Measurements from ENCODE around the gene TUNAR.

Gene TUNAR

DNA sequence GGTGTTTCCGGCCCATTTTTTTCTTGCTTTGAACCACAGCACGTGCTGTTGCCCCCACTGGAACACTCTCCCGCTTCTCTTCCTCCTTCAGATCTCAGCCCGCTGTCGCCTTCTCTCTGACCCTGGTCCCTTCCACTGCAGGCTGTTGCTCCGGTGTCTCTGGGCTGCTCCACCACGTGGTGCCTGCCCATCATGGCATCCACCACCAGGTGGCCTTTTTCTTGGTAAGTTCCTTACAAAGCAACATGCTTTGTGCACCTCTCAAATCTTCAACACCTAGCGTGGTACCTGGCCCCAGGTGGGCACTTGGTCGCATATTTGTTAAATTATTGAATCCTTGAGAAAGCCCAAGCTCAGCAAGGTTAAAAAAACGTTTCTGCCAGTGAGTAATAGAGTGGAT lies 19.1 kb downstream of the TUNAR start:
- no peak overlapping the region for H3K27ac ChIP-seq (ENCODE audit: low read length)
- no peaks in the 10 kb centered on the region for H3K27me3 ChIP-seq (ENCODE audit: control insufficient read depth, insufficient read depth, low read length)
- no peak overlapping the region for H3K4me3 ChIP-seq (ENCODE audit: low read length)
- no peaks in the 10 kb centered on the region for H3K36me3 ChIP-seq (ENCODE audit: control insufficient read depth, low read depth, low read length)
- H3K4me1 ChIP-seq (ENCODE audit: control insufficient read depth, low read depth, low read length) = peaks cover 25% of the 10 kb centered on the region
- no peaks in the 10 kb centered on the region for H3K9me3 ChIP-seq (ENCODE audit: control insufficient read depth, low read depth, low read length)
- H3K9ac ChIP-seq (ENCODE audit: low read length) = no peak overlapping the region

DNA sequence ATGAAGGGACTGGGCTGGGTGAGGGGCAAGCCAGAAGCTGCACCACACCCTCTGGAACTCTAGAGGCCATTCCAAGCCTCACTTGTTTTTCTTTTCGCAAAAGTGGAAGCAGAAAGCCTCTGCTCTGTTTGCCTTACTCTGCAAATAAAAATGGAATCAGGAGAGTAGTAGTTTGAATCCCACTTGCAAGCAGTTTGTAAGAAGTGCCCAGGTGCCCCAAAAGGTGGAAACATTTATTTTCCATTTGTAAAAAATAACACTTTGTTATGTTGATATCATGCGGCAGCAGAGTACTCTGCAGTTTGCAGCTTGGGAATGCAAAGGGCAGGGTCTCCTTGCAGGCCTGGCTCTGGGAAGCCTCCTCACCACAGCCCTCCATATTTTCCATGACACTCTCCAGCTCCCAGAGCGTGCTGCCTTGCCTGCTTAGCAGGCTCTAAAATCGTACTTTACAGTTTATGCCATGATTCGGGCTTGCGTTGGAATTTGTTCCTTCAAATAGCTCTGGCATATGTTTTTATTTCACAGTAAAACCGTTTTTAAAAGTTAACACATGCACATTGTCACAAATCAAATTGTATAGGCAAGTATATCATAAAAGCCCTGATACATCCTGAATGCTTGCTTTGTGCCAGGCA lies 20.0 kb downstream of the TUNAR start:
- Histone ChIP-seq H3K9me3 (ENCODE audit: control insufficient read depth, low read depth, low read length) (no peaks in the 10 kb centered on the region), H3K27ac (ENCODE audit: low read length) (no peak overlapping the region), H3K36me3 (ENCODE audit: control insufficient read depth, low read depth, low read length) (no peaks in the 10 kb centered on the region), H3K4me1 (ENCODE audit: control insufficient read depth, low read depth, low read length) (peaks cover 25% of the 10 kb centered on the region), H3K4me3 (ENCODE audit: low read length) (no peak overlapping the region), H3K27me3 (ENCODE audit: control insufficient read depth, insufficient read depth, low read length) (no peaks in the 10 kb centered on the region), H3K9ac (ENCODE audit: low read length) (no peak overlapping the region)

DNA sequence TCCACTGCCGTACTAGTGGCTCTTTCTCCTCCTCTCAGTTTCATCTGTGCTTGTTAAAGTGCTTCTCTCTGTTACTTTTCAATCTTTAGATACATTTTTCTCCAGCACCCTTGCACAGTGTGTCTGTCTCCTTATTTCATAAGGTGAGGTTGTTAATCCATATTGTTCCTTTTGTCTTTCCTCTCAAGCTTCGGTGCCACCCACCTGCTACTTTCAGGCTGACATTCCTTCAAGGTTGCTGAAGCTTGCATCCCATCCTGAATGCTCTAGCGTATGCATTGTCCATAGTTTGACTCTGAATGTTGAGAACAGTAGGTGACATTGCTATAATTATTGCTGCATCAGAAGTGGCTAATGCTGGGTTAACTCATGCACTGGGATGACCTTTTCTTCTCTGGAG lies 20.6 kb downstream of the TUNAR start:
- H3K9ac ChIP-seq (ENCODE audit: low read length) = no peak overlapping the region
- no peak overlapping the region for H3K4me3 ChIP-seq (ENCODE audit: low read length)
- peaks cover 25% of the 10 kb centered on the region for H3K4me1 ChIP-seq (ENCODE audit: control insufficient read depth, low read depth, low read length)
- H3K9me3 ChIP-seq (ENCODE audit: control insufficient read depth, low read depth, low read length) = no peaks in the 10 kb centered on the region
- H3K36me3 ChIP-seq (ENCODE audit: control insufficient read depth, low read depth, low read length) = no peaks in the 10 kb centered on the region
- H3K27ac ChIP-seq (ENCODE audit: low read length) = no peak overlapping the region
- no peaks in the 10 kb centered on the region for H3K27me3 ChIP-seq (ENCODE audit: control insufficient read depth, insufficient read depth, low read length)

DNA sequence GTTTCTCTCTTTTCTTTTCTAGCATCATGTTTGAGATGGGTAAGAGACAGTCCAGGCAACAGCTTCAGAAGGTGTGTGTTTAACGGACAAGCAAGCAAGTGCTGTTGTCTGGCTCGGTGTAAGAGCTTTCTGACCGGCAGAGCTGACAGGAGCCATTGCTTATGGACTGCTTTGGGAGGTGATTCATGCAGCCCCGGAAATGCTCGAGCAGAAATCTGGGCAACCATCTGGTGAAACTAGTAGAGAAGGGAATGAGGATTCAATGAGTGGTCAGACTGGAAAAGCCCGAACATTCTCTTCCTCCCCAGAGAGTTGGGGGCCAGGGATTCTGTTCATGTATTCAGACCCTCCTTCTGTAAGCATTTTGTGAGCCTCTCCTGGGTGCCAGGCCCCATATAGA lies 24.4 kb downstream of the TUNAR start:
- Histone ChIP-seq H3K4me1 (ENCODE audit: control insufficient read depth, low read depth, low read length) (peaks cover 20% of the 10 kb centered on the region), H3K27ac (ENCODE audit: low read length) (no peak overlapping the region), H3K27me3 (ENCODE audit: control insufficient read depth, insufficient read depth, low read length) (no peaks in the 10 kb centered on the region), H3K4me3 (ENCODE audit: low read length) (no peak overlapping the region), H3K36me3 (ENCODE audit: control insufficient read depth, low read depth, low read length) (no peaks in the 10 kb centered on the region), H3K9ac (ENCODE audit: low read length) (no peak overlapping the region), H3K9me3 (ENCODE audit: control insufficient read depth, low read depth, low read length) (no peaks in the 10 kb centered on the region)

DNA sequence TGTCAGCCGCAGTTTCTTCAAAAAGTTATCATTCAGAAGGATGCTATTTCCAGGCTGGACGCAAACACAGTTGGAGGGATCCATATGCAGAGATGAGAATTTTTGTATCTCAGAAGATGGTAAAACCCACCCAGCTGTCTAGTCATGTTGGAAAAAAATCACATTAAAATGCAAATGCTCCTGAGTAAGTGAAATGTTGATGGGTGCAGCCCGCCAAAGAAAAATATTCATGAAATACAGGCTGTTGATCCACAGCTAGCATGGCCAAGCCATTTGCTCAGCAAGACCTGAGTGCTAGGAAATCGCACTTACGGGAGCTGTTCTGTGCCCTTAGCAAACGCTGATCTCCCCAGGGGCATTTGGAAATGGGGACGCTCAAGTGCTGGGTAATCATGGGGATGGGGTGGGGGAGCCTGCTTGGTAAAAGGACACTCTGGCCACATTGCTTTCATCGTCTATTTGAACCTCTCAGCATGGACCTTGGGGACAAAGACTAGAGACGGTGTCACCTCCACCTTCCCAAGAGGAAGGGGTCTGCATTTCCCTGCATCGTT lies 25.7 kb downstream of the TUNAR start:
- no peak overlapping the region for H3K27ac ChIP-seq (ENCODE audit: low read length)
- no peaks in the 10 kb centered on the region for H3K27me3 ChIP-seq (ENCODE audit: control insufficient read depth, insufficient read depth, low read length)
- no peak overlapping the region for H3K9ac ChIP-seq (ENCODE audit: low read length)
- no peak overlapping the region for H3K4me3 ChIP-seq (ENCODE audit: low read length)
- H3K9me3 ChIP-seq (ENCODE audit: control insufficient read depth, low read depth, low read length) = no peaks in the 10 kb centered on the region
- no peaks in the 10 kb centered on the region for H3K36me3 ChIP-seq (ENCODE audit: control insufficient read depth, low read depth, low read length)
- H3K4me1 ChIP-seq (ENCODE audit: control insufficient read depth, low read depth, low read length) = peaks cover 7% of the 10 kb centered on the region

DNA sequence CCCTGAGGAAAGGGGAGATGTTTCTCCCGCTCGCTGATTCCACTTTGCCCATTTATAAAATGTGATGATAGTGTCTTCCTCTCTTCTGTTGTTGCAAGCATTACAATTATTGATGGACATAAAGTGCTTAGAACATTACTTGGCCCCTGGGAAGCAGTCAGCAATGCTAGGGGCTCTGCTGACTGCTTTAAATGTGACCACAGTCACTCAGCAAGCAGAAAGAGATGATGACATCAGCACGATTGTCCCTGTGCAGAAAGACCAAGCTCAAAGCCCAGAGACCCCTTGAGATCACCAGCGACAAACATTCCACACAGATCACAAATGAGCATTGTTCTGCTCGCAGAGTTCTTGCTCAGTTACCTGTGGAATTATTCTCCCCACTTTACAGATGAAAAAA lies 26.5 kb downstream of the TUNAR start:
- Histone ChIP-seq H3K9ac (ENCODE audit: low read length) (no peak overlapping the region), H3K9me3 (ENCODE audit: control insufficient read depth, low read depth, low read length) (no peaks in the 10 kb centered on the region), H3K4me3 (ENCODE audit: low read length) (no peak overlapping the region), H3K4me1 (ENCODE audit: control insufficient read depth, low read depth, low read length) (no peaks in the 10 kb centered on the region), H3K27me3 (ENCODE audit: control insufficient read depth, insufficient read depth, low read length) (no peaks in the 10 kb centered on the region), H3K27ac (ENCODE audit: low read length) (no peak overlapping the region), H3K36me3 (ENCODE audit: control insufficient read depth, low read depth, low read length) (no peaks in the 10 kb centered on the region)

DNA sequence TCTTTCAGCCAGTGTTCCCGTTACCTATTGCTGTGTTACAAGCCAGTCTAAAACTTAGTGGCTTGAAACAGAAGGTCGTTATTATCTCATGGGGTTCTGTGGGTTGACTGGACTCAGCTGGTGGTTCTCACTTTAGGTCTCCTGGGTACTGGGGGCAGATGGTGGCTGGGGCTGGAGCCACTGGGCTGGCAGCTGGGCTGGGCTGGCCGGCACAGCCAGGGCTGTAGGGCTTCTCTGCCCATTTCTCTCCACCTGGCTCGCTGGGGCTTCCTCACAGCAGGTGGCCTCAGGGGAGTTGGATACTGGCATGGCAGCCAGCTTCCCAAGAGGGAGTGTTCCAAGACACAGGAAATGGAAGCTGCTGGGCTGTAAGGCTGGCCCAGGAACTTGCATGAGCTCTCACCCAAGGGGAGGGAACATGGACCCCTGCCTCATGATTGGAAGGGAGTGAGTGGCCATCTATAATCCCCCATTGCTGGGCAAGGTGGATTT lies 27.0 kb downstream of the TUNAR start:
- Histone ChIP-seq H3K27ac (ENCODE audit: low read length) (no peak overlapping the region), H3K4me3 (ENCODE audit: low read length) (no peak overlapping the region), H3K27me3 (ENCODE audit: control insufficient read depth, insufficient read depth, low read length) (no peaks in the 10 kb centered on the region), H3K9me3 (ENCODE audit: control insufficient read depth, low read depth, low read length) (no peaks in the 10 kb centered on the region), H3K4me1 (ENCODE audit: control insufficient read depth, low read depth, low read length) (no peaks in the 10 kb centered on the region), H3K9ac (ENCODE audit: low read length) (no peak overlapping the region), H3K36me3 (ENCODE audit: control insufficient read depth, low read depth, low read length) (no peaks in the 10 kb centered on the region)

DNA sequence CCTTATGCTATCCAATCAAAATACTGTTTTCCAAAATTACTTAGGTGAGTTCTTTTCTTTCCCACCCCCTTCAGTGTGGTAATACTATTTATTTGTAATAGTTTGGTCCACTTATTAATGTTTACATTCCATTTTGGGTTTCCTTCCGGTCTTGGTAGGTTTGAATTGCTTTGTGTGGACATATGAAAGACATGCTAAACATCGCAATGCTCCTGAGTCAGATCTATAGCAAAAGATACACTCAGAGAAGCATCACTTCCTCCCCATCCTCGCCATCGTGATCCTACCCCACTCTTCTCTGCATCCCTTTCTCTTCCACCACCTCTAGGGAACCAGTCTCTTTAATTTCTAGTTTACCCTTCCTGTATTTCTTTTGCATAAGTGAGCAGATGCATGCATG lies 30.0 kb downstream of the TUNAR start:
- Histone ChIP-seq H3K9ac (ENCODE audit: low read length) (no peak overlapping the region), H3K9me3 (ENCODE audit: control insufficient read depth, low read depth, low read length) (no peaks in the 10 kb centered on the region), H3K27ac (ENCODE audit: low read length) (no peak overlapping the region), H3K27me3 (ENCODE audit: control insufficient read depth, insufficient read depth, low read length) (no peaks in the 10 kb centered on the region), H3K36me3 (ENCODE audit: control insufficient read depth, low read depth, low read length) (no peaks in the 10 kb centered on the region), H3K4me1 (ENCODE audit: control insufficient read depth, low read depth, low read length) (no peaks in the 10 kb centered on the region), H3K4me3 (ENCODE audit: low read length) (no peak overlapping the region)

DNA sequence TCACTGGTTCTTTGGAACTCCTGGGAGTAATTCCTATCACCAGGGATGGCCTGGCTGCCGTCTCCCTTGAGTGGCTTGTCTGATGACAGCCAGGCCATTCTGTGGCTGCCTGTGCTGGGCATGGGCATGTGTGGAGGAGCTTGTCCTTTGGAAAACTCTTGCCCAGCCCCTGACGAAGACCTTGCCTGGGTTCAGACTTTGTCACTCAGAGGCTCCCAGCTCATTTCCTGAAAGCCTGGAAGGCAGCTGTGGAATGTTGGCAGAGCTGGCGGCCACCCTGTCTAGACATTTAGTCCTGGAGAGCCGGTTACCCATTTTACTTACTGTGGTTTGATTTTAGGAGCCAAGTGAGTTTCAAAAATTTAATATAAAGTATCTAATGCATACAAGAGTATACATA lies 34.0 kb downstream of the TUNAR start:
- Histone ChIP-seq H3K9ac (ENCODE audit: low read length) (no peak overlapping the region), H3K27me3 (ENCODE audit: control insufficient read depth, insufficient read depth, low read length) (no peaks in the 10 kb centered on the region), H3K4me1 (ENCODE audit: control insufficient read depth, low read depth, low read length) (peaks cover 13% of the 10 kb centered on the region), H3K4me3 (ENCODE audit: low read length) (no peak overlapping the region), H3K36me3 (ENCODE audit: control insufficient read depth, low read depth, low read length) (no peaks in the 10 kb centered on the region), H3K27ac (ENCODE audit: low read length) (no peak overlapping the region), H3K9me3 (ENCODE audit: control insufficient read depth, low read depth, low read length) (no peaks in the 10 kb centered on the region)

DNA sequence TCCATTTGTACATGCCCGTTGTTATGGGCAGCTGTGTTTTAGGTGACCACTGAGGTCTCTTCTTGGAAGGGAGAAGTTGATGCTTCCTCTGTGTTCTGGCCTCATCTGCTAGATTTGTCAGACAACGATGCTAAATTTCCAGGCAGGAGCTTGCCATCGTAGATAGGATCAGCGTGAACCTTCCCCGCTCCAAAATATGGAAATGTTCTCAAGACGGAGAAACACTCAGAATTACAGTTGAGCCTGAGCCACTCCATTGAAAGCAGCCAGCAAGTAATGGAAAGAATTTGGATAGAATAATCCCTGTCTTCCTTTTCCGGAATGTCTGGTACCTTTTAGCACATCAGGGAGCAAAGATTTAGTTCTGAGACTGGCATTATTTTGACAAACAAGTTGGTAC lies 34.8 kb downstream of the TUNAR start:
- Histone ChIP-seq H3K9ac (ENCODE audit: low read length) (no peak overlapping the region), H3K36me3 (ENCODE audit: control insufficient read depth, low read depth, low read length) (no peaks in the 10 kb centered on the region)

DNA sequence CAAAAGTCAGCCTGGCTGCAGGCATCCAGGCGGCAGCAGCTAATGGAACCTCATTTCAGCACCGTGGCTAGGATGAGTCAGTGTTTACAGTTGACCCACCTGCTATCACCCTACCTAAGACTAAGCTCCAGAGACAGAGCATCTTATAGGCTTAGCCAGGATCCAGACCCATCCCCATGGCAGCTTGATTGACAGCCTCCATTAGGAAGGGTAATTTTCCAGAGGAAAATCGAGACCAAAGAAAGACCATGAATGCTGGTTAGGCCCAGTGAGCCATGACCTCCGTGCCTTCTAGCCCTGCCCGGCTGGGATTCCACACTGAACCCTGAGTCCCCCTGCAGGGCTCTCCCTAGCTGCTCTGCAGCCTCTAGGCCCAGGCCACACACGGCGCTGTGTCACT lies 38.7 kb downstream of the TUNAR start:
- Histone ChIP-seq H3K27ac (ENCODE audit: low read length) (no peak overlapping the region), H3K36me3 (ENCODE audit: control insufficient read depth, low read depth, low read length) (no peaks in the 10 kb centered on the region), H3K9me3 (ENCODE audit: control insufficient read depth, low read depth, low read length) (no peaks in the 10 kb centered on the region), H3K9ac (ENCODE audit: low read length) (no peak overlapping the region), H3K4me3 (ENCODE audit: low read length) (no peak overlapping the region), H3K4me1 (ENCODE audit: control insufficient read depth, low read depth, low read length) (peaks cover 17% of the 10 kb centered on the region), H3K27me3 (ENCODE audit: control insufficient read depth, insufficient read depth, low read length) (no peaks in the 10 kb centered on the region)

More for the DNA sequence above, 34.8 kb downstream of the TUNAR start:
- Histone ChIP-seq H3K4me3 (ENCODE audit: low read length) (no peak overlapping the region), H3K9me3 (ENCODE audit: control insufficient read depth, low read depth, low read length) (no peaks in the 10 kb centered on the region), H3K27ac (ENCODE audit: low read length) (no peak overlapping the region), H3K4me1 (ENCODE audit: control insufficient read depth, low read depth, low read length) (peaks cover 17% of the 10 kb centered on the region), H3K27me3 (ENCODE audit: control insufficient read depth, insufficient read depth, low read length) (no peaks in the 10 kb centered on the region)

DNA sequence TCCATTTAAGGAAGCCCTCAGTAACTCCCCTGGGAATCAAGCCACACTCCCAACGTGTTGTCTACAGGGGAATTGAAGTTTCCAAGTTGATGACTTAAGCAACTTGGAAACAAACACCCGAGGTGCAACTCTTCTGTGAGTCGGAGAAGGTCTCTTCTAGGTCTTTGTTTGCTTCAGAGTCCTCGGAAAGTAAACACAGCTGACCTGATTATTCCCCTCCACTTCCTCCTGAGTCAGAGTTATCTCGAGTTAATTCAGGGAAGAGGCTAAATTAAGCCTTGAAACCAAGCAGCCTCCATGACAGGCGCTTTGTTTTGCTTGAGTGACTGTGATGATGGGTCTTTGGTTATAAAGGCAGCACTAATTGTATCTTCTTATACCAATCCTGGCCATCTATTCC lies 41.8 kb downstream of the TUNAR start:
- Histone ChIP-seq H3K36me3 (ENCODE audit: control insufficient read depth, low read depth, low read length) (peaks cover 5% of the 10 kb centered on the region), H3K27me3 (ENCODE audit: control insufficient read depth, insufficient read depth, low read length) (no peaks in the 10 kb centered on the region), H3K27ac (ENCODE audit: low read length) (no peak overlapping the region), H3K4me1 (ENCODE audit: control insufficient read depth, low read depth, low read length) (peaks cover 17% of the 10 kb centered on the region), H3K9me3 (ENCODE audit: control insufficient read depth, low read depth, low read length) (no peaks in the 10 kb centered on the region), H3K9ac (ENCODE audit: low read length) (no peak overlapping the region), H3K4me3 (ENCODE audit: low read length) (no peak overlapping the region)
